Measurements from ENCODE around the gene SGK1.

- TF ChIP-seq EZH2phosphoT487 (IDR thresholded peaks at IDR 0.05; ENCODE audit: borderline replicate concordance, low read length), result no peak
- TF ChIP-seq, protein P1, sequence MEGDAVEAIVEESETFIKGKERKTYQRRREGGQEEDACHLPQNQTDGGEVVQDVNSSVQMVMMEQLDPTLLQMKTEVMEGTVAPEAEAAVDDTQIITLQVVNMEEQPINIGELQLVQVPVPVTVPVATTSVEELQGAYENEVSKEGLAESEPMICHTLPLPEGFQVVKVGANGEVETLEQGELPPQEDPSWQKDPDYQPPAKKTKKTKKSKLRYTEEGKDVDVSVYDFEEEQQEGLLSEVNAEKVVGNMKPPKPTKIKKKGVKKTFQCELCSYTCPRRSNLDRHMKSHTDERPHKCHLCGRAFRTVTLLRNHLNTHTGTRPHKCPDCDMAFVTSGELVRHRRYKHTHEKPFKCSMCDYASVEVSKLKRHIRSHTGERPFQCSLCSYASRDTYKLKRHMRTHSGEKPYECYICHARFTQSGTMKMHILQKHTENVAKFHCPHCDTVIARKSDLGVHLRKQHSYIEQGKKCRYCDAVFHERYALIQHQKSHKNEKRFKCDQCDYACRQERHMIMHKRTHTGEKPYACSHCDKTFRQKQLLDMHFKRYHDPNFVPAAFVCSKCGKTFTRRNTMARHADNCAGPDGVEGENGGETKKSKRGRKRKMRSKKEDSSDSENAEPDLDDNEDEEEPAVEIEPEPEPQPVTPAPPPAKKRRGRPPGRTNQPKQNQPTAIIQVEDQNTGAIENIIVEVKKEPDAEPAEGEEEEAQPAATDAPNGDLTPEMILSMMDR (IDR thresholded peaks at IDR 0.05; ENCODE audit: low read depth, low read length, poor library complexity, severe bottlenecking), result no peak
Observed at GRCh38 chr6:134258849-134259306, 59.0 kb downstream of the SGK1 start.

Data from DOHH2 (cell line).